Stimulated activated CD4-positive, alpha-beta T cell treated with anti-CD3 and anti-CD28 coated beads, Interleukin-4, amount 100 ng/mL, for 24 hours (primary cell): ENCODE measurements around the gene FGF14.

Experiments
- DNase-seq: peaks from one replicate; pipeline ENCODE4 v3.0.0-alpha.2; 2020

FGF14 gene

DNA sequence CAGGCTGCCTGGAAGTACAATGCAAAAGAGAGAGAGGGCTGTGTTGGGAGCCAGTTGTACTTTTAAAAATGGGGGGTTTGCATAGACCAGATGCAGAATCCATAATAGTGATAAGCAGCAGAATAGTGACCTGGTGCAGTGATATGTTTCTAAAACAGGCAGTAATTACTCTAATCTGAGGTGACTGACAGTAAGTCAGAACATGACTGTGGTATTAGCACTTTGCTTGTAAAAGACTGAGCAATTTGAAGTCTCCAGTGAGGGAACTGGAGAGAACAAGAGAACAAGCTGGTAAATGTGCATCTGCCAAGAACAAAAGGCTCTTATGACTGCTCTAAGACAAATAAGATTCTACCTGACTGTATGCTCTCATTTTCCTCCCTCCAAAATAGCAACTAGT lies 565.9 kb downstream of the FGF14 start:
- DNase-seq: no peak

DNA sequence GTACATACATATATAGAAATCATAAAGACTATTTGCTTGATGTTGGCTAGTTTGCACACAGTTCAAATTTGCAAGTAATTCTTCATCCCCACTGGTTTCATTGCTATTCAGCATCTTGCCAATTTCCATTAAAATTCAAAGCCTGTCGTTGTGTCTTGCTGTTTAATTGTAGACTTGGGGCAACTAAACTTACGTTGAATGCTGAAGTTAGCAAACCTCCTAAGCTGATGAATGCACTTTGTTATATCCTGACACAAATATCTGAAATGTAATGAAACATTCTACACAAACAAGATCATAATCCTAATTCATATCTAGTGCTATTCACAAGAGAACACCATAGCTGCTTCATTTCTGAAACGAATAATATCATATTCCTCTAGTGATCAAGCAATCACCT lies 568.2 kb downstream of the FGF14 start:
- DNase-seq: no peak

DNA sequence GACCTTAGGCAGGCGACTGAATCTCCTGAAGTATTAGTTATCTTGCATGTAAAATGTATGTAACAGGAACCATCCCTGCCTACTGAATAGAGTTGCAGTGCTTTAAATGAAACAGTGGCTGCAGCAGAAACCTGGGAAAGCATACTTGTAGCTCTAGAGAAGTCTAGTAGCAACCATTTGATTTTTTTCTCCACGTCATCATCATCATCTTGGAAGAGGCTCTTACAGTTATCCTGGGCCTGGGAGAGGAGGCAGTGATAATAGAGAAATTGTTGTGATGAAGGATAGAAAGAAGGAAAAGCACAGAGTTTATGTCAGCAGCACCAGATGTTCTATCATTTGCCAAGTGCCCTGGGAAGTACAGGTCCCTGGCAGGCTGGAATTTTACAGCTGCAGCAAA lies 571.8 kb downstream of the FGF14 start:
- no peak for DNase-seq

DNA sequence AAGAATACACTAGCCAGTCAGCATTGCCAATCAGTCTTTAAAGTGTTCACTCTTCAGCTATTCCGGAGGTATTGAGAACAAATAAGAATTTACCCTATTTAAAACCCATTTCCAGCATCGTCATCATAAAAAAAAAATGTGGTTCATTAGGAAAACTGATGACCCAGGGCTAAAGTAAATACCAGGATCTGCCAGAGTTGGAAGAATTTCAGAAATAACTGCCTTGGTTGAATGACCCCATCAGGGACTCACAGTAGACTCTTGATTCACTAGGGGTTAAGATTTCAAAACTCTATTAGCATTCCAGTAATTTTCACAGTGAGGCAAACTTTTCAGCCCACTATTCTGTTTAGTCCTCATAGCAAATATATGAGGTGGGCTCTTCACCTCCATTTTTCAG lies 572.4 kb downstream of the FGF14 start:
- DNase-seq: no peak

DNA sequence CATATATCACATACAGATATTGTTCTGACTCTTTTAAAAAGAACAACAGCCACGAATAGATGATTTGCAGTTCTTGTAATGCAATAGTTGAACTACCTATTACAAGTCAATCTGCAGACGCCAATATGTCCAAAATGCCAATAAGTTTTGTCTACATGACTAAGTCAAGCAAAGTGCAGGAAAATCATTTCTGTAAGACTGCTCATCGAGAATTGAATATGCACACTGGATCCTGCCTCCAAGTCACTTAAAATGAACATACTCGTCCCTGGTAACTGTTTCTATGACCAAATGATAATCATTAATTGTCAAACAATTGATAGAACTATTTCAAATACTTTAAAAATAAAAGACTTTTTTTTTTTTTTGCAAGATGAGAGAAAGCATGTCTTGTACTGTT lies 573.7 kb downstream of the FGF14 start:
- DNase-seq: no peak

DNA sequence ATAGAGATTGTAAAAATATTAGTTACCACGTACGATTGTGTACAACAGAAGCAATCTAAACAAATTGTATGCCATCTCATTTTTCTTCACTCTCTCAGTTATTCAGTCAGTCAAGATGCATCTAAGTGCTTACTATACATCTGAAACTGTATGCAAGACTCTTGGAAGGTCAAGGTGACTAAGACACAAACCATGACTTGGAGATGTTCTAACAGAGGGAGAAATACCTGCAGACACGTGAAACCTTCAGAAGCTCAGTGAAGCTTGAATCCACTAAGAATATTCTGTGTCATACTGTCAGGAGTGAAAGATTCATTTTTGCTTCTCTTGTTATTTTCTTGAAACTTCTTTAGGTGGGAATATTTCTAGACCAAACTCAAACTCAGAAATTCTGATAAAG lies 584.0 kb downstream of the FGF14 start:
- DNase-seq: no peak

DNA sequence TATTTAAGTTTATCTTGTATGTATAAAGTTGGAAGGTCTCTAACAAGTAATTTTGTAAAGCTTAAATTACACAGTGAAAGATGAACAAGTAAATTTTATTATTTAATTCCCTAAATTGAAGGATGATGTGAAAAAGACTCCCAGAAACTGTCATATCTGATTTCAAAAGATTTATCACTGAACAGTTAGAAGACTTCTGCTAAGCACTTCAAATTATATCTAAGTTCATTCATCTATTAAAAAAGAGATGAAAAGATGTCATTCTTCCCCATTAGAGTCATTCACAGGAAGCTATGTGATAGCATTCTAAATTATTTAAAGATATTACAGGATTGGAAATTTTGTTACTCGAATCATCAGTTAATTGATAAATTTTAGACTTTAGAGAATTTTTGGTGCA lies 590.0 kb downstream of the FGF14 start:
- no peak for DNase-seq

DNA sequence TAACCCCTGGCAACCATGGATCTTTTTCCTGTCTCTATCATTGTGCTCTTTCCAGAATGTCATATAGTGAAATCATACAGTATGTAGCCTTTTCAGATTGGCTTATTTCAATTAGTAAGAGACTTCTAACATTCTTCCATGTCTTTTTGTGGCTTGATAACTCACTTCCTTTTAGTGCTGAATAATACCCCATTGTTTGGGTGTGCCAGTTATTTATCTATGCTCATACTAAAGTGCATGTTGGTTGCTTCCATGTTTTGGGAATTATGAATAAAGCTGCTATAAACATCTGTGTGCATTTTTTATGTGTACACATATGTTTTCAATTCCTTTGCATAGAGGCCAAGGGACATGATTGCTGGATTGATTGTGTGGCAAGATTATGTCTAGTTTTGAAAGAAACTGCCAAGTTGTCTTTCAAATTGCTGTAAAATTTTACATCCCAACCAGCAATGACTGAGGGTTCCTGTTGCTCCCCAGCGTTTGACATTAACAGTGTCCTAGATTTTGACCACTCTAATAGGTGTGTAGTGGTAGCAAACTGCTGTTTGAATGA lies 590.5 kb downstream of the FGF14 start:
- no peak for DNase-seq

DNA sequence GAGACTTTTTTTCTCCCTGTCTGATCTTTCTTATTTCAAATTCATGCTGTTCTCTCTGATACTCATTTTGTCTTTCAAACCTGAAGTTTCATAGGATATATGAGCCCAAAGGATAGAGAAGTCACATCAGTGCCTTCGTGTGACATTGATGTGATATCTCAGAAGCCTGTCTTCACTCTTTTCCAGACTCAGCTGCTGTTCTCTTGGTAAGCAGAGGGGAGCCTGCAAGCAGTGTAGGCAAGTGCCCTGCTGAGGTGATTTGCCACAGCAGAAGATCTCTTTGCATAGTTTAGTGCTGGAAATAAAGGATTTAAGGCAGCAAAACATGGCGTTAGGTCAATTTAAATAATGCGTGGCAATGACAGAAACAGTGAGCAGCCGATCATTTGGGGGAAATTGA lies 602.7 kb downstream of the FGF14 start:
- DNase-seq: no peak

DNA sequence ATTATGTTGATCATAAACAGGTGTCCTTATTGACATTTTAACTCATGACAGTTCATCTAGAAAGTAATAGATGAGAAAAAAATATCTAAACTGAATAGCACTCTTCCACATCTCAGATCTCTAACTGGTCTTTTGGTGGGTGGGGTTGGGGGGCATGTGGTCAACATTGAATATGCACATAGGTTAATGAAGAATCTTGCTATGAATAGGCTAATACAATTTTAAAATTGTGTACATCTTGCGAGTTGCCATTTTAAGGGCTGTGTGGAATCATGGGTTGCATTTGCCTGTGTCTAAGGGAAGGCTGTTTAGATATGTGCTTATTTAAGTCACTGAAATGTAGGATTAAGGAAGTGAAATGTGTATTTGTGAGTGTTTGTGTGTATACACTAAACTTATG lies 603.4 kb downstream of the FGF14 start:
- no peak for DNase-seq

DNA sequence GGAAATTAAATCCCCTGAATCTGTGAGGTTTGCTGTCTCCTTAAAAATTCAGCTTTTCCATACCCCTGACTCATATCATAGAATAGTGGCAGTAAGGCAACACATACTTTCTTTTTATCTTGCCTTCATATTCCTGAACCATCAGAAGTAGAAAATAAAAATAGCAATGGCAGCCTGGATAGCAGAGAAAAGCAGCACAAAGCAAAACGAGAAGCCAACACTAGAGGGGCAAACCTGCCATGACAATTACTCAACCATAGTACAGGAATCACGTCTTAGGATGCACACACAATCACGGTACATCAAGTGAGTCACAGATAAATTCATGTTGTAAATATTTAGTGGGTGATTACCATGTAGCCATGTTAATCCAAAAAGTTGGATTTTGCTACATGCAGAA lies 606.4 kb downstream of the FGF14 start:
- no peak for DNase-seq

DNA sequence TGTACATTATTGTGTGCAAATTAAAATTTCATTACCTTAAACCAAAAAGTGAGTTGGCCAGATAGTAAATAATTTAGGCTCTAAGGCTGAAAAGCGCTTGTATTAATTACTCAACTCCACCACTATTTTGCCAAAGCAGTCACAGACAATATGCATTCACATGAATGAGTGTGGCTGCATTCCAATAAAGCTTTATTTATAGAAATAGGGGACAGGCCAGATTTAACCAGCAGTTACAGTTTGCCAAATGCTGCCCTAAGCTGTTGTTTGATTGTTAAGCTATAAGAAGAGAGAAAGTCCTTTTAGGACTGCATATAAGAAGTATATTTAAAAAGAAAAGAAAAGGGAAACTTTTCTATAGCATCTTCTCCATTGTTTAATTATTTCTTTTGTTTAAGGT lies 606.8 kb downstream of the FGF14 start:
- DNase-seq: no peak

DNA sequence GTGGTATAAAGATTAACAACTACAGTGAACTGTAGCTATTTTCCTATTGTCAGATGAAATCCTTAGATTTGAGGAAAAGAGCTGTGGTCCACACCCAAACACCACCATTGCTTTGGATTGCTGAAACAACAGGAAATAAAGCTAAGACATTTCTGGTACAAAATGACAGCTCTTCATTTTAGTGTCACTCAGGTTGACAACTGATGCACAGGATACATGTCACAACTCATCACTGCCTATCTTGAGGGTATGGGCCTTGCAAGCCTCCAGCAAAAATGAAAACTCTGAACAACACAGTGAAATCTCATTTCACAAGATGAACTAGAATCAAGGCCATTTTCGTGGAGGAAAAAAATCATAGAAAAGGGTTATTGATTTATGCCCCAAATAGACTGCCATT lies 609.7 kb downstream of the FGF14 start:
- DNase-seq: no peak

DNA sequence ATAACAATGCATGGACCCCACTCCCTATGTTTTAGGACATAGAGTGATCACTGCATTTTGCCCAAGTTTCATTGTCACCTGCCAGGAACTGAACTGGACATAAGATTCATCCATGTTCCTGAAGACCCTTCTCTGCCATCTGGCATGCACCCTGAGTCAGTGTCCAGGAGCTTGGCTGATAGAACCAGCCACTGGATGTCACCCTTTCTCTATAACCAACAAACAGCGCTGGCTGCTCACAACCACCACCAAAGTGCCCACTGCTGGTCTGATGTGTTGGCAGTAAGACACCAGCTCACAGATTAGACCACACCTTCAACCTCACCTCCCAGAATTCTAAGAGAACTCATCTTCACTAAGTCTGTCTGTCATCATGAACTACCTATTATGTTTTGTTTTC lies 616.0 kb downstream of the FGF14 start:
- DNase-seq: no peak

DNA sequence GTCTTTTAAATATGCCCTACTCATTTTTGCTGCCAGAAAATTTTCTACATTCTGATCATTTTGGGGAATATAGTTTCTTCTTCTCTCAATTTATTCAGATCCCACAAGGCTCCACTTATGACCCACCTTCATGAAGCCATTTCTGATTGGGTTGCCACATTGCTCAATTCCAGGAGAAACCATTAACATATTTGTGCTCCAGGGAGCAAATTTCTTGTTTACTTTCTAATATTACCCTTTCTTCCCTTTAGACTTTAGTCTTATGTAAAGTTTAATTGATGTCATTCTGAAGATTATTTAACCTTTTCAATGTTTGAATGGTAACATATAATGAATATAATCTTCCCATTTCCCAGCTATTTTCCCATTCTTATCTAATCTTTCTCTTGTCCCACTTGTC lies 617.5 kb downstream of the FGF14 start:
- no peak for DNase-seq

DNA sequence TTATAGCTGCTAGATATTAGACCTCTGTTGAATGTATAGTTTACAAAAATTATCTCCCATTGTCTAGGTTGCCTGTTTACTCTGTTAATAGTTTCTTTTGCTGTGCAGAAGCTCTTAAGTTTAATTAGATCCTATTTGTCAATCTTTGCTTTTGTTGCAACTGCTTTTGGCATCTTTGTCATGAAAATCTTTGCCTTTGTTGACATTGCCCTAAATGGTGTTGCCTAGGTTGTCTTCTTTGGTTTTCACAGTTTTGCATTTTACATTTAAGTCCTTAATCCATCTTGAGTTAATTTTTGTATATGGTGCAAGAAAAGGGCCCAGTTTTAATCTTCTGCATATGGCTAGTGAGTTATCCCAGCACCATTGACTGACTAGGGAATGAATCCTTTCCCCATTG lies 618.3 kb downstream of the FGF14 start:
- DNase-seq: no peak

DNA sequence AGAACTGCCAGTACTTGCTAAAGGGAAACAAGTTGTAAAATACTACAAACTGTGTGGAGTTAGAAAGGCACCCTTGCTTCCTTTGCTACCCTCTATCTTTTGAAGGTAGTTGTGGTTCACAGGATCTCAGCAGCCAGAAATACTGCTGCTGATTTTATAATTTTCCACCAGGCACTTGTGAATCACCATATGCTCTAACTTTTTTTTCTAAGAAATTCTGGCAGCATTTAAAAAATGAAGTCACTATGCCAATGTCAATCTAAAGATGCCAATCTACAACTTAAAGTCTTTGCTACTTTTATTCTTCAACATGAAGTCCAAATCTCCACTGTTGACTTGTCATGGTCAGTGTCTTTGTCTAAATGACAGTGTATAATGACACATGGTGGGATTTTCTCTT lies 621.6 kb downstream of the FGF14 start:
- DNase-seq: no peak

DNA sequence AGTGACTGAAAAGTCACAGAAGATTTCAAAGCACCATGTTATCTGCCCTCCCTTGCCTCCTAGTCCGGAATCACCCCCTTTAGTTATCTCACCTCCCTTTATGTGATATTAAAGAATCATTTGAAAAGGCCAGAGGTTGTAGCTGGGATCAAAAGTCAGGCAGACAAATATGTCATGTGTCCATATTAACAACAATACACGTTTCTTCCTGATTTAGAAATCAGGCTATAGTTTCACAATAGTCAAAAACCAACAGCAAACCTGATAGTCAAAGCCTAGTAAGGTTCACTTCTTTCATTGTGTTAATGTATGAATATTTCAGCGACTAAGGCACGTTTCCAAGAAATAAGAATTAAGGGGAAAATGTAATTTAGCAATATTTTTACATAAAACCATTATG lies 622.7 kb downstream of the FGF14 start:
- no peak for DNase-seq

DNA sequence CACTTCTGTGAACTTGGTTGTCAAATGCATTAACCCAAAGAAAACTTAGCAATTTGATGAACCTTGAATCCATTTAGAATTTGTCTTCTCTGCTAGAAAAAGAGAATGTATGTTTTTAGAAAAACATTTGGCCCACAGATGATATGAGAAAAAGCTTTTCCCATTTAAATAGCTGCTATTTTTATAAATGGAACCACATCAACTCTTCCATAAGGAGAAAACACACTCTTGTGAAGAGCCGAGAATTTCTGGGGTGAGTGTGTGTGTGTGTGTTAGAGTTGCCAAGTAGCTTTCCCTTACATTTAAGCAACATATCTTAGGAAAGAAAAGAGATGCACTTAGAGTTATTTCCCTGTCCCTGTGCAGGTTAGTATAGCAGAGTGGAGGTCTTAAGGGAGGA lies 626.6 kb downstream of the FGF14 start:
- no peak for DNase-seq

DNA sequence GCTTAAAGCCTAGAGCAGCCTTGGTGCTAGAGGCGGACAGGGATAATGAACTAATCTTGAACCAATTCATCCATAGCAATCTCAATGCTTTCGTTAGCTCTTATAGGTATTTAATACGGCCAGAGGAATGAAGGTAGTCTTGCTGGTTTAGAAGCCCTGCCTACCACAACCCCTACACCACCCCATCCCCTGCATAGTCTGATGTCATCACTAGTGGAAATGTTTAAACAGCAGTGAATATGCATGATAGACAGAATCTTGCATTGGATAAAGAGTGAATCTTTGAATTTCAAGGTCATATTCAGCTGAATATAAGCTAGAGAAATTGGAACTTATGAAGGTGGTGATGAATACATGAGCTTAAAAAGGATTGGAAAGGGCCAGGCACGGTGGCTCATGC lies 627.5 kb downstream of the FGF14 start:
- DNase-seq: no peak

DNA sequence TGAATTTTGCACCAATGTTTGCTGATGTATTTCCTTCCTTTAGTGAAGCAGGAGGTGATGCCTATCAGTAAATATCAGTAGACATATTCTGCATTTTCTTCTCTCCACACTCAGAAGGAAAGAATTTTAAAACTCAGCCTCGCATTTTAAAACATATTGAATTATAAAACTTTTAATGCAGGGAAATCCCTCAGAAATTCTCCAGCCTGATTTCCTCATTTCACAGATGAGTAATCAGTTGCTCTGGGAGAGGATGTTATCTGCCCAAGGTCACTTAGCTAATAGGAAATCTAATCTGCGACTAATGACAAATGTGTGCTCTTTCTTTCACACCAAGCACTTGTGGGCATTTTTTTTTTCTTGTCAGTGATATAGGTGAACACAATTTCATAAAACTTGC lies 628.8 kb downstream of the FGF14 start:
- DNase-seq: no peak

DNA sequence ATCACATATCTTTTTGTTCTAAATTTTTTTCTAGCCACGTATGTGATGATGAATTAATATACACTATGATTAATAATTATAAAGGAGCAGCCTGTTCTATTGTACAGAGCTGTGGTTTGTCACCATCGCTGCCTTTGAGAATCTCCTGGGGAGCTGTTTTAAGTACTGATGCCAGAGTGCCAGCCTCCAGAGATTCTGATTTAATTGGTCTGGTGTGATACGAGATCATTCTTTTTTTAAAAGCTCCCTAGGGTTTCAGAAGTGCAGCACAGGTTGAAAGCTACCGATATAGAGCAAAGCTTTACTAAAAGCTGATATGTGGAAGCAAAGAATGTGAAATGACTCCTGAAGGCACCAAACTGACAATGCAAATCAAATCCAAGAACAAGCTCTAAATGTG lies 634.7 kb downstream of the FGF14 start:
- DNase-seq: no peak

DNA sequence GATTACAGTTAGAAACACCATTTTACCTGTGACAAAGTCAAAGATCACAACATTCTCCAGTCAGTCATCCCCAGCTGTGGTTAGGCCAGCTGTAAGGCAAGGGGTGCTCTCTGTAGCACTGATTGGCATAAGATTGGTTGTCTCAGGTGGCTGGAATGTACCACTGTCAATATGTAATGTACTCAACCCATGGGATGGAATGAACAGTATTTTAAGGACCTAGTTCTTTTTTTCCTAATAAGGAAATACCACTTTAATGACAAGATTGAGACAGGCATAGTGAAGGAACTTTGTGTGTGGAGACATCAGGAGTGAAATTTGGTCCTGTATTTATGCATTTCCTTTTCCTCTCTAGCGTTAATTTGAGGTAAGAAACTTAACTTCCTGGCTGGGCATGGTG lies 638.7 kb downstream of the FGF14 start:
- DNase-seq: no peak

DNA sequence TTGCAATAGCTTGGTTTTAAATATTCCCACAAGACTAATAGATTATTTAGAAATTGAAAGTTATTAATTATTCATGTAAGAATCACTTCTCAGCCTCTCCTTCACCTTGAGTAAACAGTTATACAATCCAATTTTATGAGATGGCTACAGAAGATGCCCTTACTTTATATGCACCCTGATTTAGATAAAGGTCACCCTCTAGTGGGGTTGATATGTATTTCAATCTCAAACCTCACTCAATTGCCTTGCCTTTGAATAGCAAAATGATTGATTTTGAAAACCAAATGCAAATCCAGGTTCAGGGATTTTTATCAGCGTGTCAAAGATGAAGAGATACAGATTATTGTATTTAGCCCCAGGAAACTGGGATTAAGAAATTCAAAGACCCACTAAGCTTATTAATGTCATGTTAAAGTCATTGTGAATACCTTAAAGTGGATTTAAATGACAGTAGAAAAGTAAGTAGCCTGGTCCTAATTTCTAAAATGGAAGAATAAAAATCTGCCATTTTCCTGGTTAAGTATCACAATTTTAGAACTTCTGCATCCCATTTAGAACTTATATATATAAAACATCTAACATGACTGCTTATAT lies 644.3 kb downstream of the FGF14 start:
- no peak for DNase-seq

DNA sequence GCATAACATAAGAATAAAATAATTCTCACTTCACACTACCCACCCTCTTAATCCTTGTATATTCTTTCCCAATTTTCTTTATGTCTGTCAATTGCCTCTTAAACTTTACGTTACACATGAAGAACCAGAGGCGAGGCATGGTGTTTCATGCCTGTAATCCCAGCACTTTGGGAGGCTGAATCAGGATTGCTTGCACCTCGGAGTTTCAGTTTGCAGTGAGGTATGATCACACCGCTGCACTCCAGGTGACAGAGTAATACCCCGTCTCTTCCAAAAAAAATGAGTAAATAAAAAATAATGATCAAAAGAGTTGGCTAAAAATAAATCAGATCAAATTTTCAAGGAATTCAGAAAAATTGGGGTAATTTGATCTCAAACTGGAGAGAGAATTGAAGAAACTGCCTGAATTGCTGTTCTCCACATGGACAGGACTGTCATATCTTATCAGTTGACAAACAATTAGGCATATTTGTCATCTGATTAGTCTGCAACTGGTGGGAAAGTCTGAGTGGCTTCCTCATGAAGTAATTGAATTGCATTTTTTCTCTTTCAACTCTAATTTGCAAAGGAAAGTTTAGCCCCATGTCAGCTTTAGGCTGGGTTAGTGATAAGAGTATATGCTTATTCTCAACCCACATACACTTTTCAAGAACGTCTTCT lies 646.5 kb downstream of the FGF14 start:
- no peak for DNase-seq
